Neural crest cell (in vitro differentiated cells): Measurements from ENCODE around the gene SSBP3. TPM values are rescaled to one million over a fixed set of nuclear protein-coding genes. Genes with fewer than 3 reads are reported as not detected.

Experiments used
- DNase-seq: peaks from one replicate; pipeline ENCODE4 v3.0.0; 2021; ENCODE audit warnings: low read depth, mixed read lengths, low spot score
- H3K27ac Mint-ChIP-seq: one replicate; pipeline ENCODE4 v1.8.0; 2021; ENCODE audit warnings: mild to moderate bottlenecking, mixed read lengths; ENCODE audit not compliant: unreplicated experiment
- H3K27me3 Mint-ChIP-seq: 2 replicates; pipeline ENCODE4 v1.8.0; 2021; ENCODE audit warnings: low read depth, mild to moderate bottlenecking, mixed read lengths
- H3K36me3 Mint-ChIP-seq: 2 replicates; pipeline ENCODE4 v1.8.0; 2021; ENCODE audit warnings: low read depth, mild to moderate bottlenecking, mixed read lengths
- H3K4me1 Mint-ChIP-seq: 2 replicates; pipeline ENCODE4 v1.8.0; 2021; ENCODE audit warnings: mixed read lengths
- H3K4me3 Mint-ChIP-seq: one replicate; pipeline ENCODE4 v1.8.0; 2021; ENCODE audit warnings: mild to moderate bottlenecking, mixed read lengths
- H3K9me3 Mint-ChIP-seq: 2 replicates; pipeline ENCODE4 v1.8.0; 2021; ENCODE audit warnings: mixed read lengths
- CTCF ChIP-seq: fragments of 200-600 bp; sonication (generic); conservative IDR thresholded peaks from 2 replicates; pipeline ENCODE4 v1.5.0; 2021; ENCODE audit warnings: antibody characterized with exemption, mild to moderate bottlenecking
- total RNA-seq: library from RNA; stranded (reverse); gene quantifications from 2 replicates; pipeline ENCODE4 v1.2.1, GENCODE V29; 2021

The SSBP3 gene
- total RNA-seq, 1 donor from 2014 or later = 94.3 TPM

- H3K27ac Mint-ChIP-seq = no peak overlapping the region
- H3K4me1 Mint-ChIP-seq = peaks cover 40% of the 10 kb centered on the region
- H3K4me3 Mint-ChIP-seq = no peak overlapping the region
- no peak for TF ChIP-seq CTCF
- no peaks in the 10 kb centered on the region for H3K9me3 Mint-ChIP-seq
- peaks cover 8% of the 10 kb centered on the region for H3K36me3 Mint-ChIP-seq
- DNase-seq = no peak
- no peaks in the 10 kb centered on the region for H3K27me3 Mint-ChIP-seq
Observed at GRCh38 chr1:54367613-54368012, 38.6 kb downstream of the SSBP3 start.

GRCh38 chr1:54365847-54366246 is 40.3 kb downstream of the SSBP3 start:
- Mint-ChIP-seq H3K27me3 (no peaks in the 10 kb centered on the region), H3K4me1 (peaks cover 37% of the 10 kb centered on the region), H3K27ac (no peak overlapping the region), H3K36me3 (peaks cover 4% of the 10 kb centered on the region), H3K9me3 (no peaks in the 10 kb centered on the region), H3K4me3 (no peak overlapping the region)
- no peak for TF ChIP-seq CTCF
- no peak for DNase-seq

GRCh38 chr1:54365398-54365797 is 40.8 kb downstream of the SSBP3 start:
- Mint-ChIP-seq H3K36me3 (peaks cover 4% of the 10 kb centered on the region), H3K9me3 (no peaks in the 10 kb centered on the region), H3K4me3 (no peak overlapping the region), H3K4me1 (peaks cover 37% of the 10 kb centered on the region), H3K27ac (no peak overlapping the region), H3K27me3 (no peaks in the 10 kb centered on the region)
- DNase-seq = no peak
- TF ChIP-seq CTCF = no peak

GRCh38 chr1:54364995-54365394 is 41.2 kb downstream of the SSBP3 start:
- Mint-ChIP-seq H3K9me3 (no peaks in the 10 kb centered on the region), H3K36me3 (no peaks in the 10 kb centered on the region), H3K4me3 (no peak overlapping the region), H3K27me3 (no peaks in the 10 kb centered on the region), H3K27ac (peak overlapping the region; percentile 69), H3K4me1 (peaks cover 37% of the 10 kb centered on the region)
- no peak for DNase-seq
- no peak for TF ChIP-seq CTCF

- TF ChIP-seq CTCF = no peak
- Mint-ChIP-seq H3K27me3 (no peaks in the 10 kb centered on the region), H3K4me1 (peaks cover 37% of the 10 kb centered on the region), H3K36me3 (no peaks in the 10 kb centered on the region), H3K27ac (peak overlapping the region; percentile 86), H3K4me3 (no peak overlapping the region), H3K9me3 (no peaks in the 10 kb centered on the region)
- no peak for DNase-seq
Observed at GRCh38 chr1:54364582-54364981, 41.6 kb downstream of the SSBP3 start.

GRCh38 chr1:54363925-54364324 is 42.3 kb downstream of the SSBP3 start:
- Mint-ChIP-seq H3K4me1 (peaks cover 37% of the 10 kb centered on the region), H3K36me3 (no peaks in the 10 kb centered on the region), H3K27ac (no peak overlapping the region), H3K4me3 (no peak overlapping the region), H3K27me3 (no peaks in the 10 kb centered on the region), H3K9me3 (no peaks in the 10 kb centered on the region)
- DNase-seq = no peak
- no peak for TF ChIP-seq CTCF
